GM06990 (cell line): ENCODE results near the gene RPS8.
A peak's percentile ranks its signal among the peaks of the same experiment; 100 is the strongest.

Experiments
- DNase-seq: peaks from one replicate; pipeline ENCODE4 v3.0.0-alpha.2; 2011; ENCODE audit not compliant: insufficient read length; ENCODE audit errors: extremely low read depth
- H3K27me3 ChIP-seq: replicated peaks from 2 replicates; pipeline ENCODE4 v1.6.0; 2011; ENCODE audit warnings: low read length; ENCODE audit not compliant: control insufficient read depth, insufficient read depth
- H3K36me3 ChIP-seq: 2 replicates; pipeline ENCODE4 v1.5.1; 2011; ENCODE audit warnings: low read length; ENCODE audit not compliant: control insufficient read depth, insufficient read depth
- H3K4me3 ChIP-seq: replicated peaks from 2 replicates; pipeline ENCODE4 v1.5.1; 2011; ENCODE audit warnings: low read depth, mild to moderate bottlenecking, control low read depth, low read length
- CTCF ChIP-seq: IDR thresholded peaks from 2 replicates; pipeline ENCODE4 v1.5.1; 2011; ENCODE audit warnings: low read length, control low read depth, mild to moderate bottlenecking, inconsistent platforms; ENCODE audit not compliant: insufficient read depth, poor library complexity, severe bottlenecking

The RPS8 gene

GRCh38 chr1:44739307-44740178 is 35.8 kb upstream of the RPS8 start, which contains the start of gene KIF2C:
TSS of gene KIF2C (plus strand) at chr1:44739837. CDS start at chr1:44739933, 96 bp downstream.
- peaks cover 6% of the 10 kb centered on the region; the same call in 1 of the 2 replicates for H3K36me3 ChIP-seq
- no peak for TF ChIP-seq CTCF
- peak within 1 kb of the TSS; percentile 72 for H3K4me3 ChIP-seq
- DNase-seq = peak; percentile 98
- no peaks in the 10 kb centered on the region for H3K27me3 ChIP-seq

GRCh38 chr1:44740179-44740617 is 35.1 kb upstream of the RPS8 start:
- Histone ChIP-seq H3K4me3 (peak overlapping the region; percentile 72), H3K36me3 (peaks cover 6% of the 10 kb centered on the region; the same call in 1 of the 2 replicates), H3K27me3 (no peaks in the 10 kb centered on the region)
- no peak for TF ChIP-seq CTCF
- DNase-seq = no peak

GRCh38 chr1:44743211-44743610 is 32.1 kb upstream of the RPS8 start:
- H3K36me3 ChIP-seq = peaks cover 10% of the 10 kb centered on the region
- TF ChIP-seq CTCF = no peak
- no peaks in the 10 kb centered on the region for H3K27me3 ChIP-seq
- H3K4me3 ChIP-seq = no peak overlapping the region
- DNase-seq = no peak

GRCh38 chr1:44747878-44748277 is 27.5 kb upstream of the RPS8 start:
- Histone ChIP-seq H3K4me3 (no peak overlapping the region), H3K36me3 (peaks cover 20% of the 10 kb centered on the region), H3K27me3 (no peaks in the 10 kb centered on the region)
- TF ChIP-seq CTCF = no peak
- DNase-seq = no peak

GRCh38 chr1:44757420-44757819 is 17.9 kb upstream of the RPS8 start:
- DNase-seq = no peak
- no peaks in the 10 kb centered on the region for H3K27me3 ChIP-seq
- TF ChIP-seq CTCF = no peak
- peaks cover 51% of the 10 kb centered on the region for H3K36me3 ChIP-seq
- no peak overlapping the region for H3K4me3 ChIP-seq
